ENCODE results near the gene PCDHA5. TPM values are rescaled to one million over a fixed set of nuclear protein-coding genes. Genes with fewer than 3 reads are reported as not detected.
"Not testable (repeated sequence)": the region's sequence is repeated elsewhere in the genome, so short reads cannot be mapped to it uniquely, and the experiment has no call there.

The PCDHA5 gene
- total and polyA plus RNA-seq, 9 donors, result 0.07 to 1.4 (median 0.40) TPM

DNA sequence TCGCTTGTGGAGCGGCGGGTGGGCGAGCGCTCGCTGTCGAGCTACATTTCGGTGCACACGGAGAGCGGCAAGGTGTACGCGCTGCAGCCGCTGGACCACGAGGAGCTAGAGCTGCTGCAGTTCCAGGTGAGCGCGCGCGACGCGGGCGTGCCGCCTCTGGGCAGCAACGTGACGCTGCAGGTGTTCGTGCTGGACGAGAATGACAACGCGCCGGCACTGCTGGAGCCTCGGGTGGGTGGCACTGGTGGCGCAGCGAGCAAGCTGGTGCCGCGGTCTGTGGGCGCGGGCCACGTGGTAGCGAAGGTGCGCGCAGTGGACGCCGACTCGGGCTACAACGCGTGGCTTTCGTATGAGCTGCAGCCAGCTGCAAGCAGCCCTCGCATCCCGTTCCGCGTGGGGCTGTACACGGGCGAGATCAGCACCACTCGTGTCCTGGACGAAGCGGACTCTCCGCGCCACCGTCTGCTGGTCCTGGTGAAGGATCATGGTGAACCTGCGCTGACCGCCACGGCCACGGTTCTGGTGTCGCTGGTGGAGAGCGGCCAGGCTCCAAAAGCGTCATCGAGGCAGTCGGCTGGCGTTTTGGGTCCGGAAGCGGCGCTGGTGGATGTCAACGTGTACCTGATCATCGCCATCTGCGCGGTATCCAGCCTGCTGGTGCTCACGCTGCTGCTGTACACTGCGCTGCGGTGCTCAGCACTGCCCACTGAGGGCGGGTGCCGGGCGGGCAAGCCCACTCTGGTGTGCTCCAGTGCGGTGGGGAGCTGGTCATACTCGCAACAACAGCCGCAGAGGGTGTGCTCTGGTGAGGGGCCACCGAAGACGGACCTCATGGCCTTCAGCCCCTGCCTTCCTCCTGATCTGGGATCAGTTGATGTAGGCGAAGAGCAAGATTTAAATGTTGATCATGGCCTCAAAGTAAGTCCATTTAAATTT, 21.7 kb downstream of the PCDHA5 start:
- intact Hi-C loops (cut with DNase I), result no loop called here
- 51 to 57% methylated on average over 60 to 87 of the region's 87 CpGs; no CpG with 5 or more reads in 1 of the 3 donors for WGBS, 3 donors

DNA sequence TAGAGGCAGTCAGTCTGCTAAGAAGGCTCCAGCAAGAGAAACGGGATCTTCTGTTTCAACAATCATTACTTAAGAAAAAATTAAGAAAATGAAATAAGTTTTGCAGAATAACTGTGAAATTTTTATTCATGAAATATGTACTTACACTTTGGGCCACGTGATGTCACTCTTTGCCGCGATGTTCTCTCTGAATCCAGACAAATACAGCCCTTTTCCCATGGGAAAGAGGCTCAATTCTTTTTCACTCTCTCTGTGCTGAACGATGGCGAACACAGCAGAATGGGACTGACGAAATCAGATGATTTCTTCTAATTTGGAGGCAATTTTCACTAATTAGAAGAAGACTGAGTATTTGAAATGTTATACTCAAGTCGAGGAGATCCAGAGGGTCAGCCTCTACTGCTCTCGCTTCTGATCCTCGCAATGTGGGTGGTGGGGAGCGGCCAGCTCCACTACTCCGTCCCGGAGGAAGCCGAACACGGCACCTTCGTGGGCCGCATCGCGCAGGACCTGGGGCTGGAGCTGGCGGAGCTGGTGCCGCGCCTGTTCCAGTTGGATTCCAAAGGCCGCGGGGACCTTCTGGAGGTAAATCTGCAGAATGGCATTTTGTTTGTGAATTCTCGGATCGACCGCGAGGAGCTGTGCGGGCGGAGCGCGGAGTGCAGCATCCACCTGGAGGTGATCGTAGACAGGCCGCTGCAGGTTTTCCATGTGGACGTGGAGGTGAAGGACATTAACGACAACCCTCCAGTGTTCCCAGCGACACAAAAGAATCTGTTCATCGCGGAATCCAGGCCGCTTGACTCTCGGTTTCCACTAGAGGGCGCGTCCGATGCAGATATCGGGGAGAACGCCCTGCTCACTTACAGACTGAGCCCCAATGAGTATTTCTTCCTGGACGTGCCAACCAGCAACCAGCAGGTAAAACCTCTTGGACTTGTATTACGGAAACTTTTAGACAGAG, 27.0 kb downstream of the PCDHA5 start, which contains the start of gene PCDHA9:
Gene PCDHA9, plus strand, starts transcription at position 244 of the 964 bp plus-strand sequence. Its CDS starts 114 bp downstream, at position 358.
- H3K4me3 ChIP-seq; H3K36me3 ChIP-seq; DNase-seq; H3K27me3 ChIP-seq; intact Hi-C loops (cut with DNase I); H3K9me3 ChIP-seq; H3K4me1 ChIP-seq (ENCODE audit: insufficient read depth); H3K27ac ChIP-seq: not testable (repeated sequence)
- 12 to 25% (median 19%) methylated on average over 9 to 43 of the region's 48 CpGs for WGBS, 3 donors

More for the DNA sequence above, 21.7 kb downstream of the PCDHA5 start:
- Histone ChIP-seq H3K9me3 (no peaks in the 10 kb centered on the region), H3K27me3 (no peaks in the 10 kb centered on the region), H3K4me3 (no peak overlapping the region), H3K4me1 (ENCODE audit: insufficient read depth) (no peaks in the 10 kb centered on the region), H3K36me3 (no peaks in the 10 kb centered on the region), H3K27ac (no peak overlapping the region)
- TF ChIP-seq EP300 (IDR thresholded peaks at IDR 0.05) (no peak), POLR2A (IDR thresholded peaks at IDR 0.05) (no peak)
- TF ChIP-seq, protein P1, sequence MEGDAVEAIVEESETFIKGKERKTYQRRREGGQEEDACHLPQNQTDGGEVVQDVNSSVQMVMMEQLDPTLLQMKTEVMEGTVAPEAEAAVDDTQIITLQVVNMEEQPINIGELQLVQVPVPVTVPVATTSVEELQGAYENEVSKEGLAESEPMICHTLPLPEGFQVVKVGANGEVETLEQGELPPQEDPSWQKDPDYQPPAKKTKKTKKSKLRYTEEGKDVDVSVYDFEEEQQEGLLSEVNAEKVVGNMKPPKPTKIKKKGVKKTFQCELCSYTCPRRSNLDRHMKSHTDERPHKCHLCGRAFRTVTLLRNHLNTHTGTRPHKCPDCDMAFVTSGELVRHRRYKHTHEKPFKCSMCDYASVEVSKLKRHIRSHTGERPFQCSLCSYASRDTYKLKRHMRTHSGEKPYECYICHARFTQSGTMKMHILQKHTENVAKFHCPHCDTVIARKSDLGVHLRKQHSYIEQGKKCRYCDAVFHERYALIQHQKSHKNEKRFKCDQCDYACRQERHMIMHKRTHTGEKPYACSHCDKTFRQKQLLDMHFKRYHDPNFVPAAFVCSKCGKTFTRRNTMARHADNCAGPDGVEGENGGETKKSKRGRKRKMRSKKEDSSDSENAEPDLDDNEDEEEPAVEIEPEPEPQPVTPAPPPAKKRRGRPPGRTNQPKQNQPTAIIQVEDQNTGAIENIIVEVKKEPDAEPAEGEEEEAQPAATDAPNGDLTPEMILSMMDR (IDR thresholded peaks at IDR 0.05), result no peak
- DNase-seq, result no peak

DNA sequence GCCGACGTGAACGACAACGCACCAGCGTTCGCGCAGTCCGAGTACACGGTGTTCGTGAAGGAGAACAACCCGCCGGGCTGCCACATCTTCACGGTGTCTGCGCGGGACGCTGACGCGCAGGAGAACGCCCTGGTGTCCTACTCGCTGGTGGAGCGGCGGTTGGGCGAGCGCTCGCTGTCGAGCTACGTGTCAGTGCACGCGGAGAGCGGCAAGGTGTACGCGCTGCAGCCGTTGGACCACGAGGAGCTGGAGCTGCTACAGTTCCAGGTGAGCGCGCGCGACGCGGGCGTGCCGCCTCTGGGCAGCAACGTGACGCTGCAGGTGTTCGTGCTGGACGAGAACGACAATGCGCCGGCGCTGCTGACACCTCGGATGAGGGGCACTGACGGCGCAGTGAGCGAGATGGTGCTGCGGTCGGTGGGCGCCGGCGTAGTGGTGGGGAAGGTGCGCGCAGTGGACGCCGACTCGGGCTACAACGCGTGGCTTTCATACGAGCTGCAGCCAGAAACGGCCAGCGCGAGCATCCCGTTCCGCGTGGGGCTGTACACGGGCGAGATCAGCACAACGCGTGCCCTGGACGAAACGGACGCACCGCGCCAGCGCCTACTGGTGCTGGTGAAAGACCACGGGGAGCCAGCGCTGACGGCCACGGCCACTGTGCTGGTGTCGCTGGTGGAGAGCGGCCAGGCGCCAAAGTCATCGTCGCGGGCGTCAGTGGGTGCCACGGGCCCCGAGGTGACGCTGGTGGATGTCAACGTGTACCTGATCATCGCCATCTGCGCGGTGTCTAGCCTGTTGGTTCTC, 28.6 kb downstream of the PCDHA5 start:
- H3K9me3 ChIP-seq, H3K27me3 ChIP-seq: not testable (repeated sequence)

DNA sequence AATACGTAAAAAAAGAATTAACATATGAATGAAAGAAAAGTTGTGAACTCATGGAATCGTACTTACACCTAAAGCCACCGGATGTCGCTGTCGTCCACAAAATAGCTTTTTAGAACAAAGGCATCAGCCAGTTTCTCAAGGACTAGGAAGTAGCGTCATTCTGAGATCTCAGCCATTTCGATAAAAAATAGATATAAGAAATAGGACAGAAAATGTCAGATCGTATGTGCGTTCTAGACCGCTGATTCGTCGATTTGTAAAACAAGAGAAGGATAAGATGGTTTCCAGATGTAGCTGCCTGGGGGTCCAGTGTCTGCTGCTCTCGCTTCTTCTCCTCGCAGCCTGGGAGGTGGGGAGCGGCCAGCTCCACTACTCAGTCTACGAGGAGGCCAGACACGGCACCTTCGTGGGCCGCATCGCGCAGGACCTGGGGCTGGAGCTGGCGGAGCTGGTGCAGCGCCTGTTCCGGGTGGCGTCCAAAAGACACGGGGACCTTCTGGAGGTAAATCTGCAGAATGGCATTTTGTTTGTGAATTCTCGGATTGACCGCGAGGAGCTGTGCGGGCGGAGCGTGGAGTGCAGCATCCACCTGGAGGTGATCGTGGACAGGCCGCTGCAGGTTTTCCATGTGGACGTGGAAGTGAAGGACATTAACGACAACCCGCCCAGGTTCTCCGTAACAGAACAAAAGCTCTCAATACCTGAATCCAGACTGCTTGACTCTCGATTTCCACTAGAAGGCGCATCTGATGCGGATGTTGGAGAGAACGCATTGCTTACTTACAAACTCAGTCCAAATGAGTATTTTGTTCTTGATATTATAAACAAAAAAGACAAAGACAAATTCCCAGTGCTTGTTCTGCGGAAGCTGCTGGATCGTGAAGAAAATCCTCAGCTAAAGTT, 34.6 kb downstream of the PCDHA5 start, which contains the start of gene PCDHA10:
Gene PCDHA10, plus strand, starts transcription at position 126 of the 903 bp plus-strand sequence. Its CDS starts 152 bp downstream, at position 278.
- TF ChIP-seq, protein P1 (IDR thresholded peaks at IDR 0.05), result no peak
- TF ChIP-seq POLR2A (IDR thresholded peaks at IDR 0.05), result no peak
- TF ChIP-seq EP300 (IDR thresholded peaks at IDR 0.05), result no peak
- DNase-seq, result peak in 1 of 5 donors; percentile 34
- Histone ChIP-seq H3K27me3 (no peaks in the 10 kb centered on the region), H3K4me3 (peak within 1 kb of the TSS; percentile 28), H3K36me3 (no peaks in the 10 kb centered on the region), H3K27ac (no peak within 1 kb of the TSS), H3K9me3 (no peaks in the 10 kb centered on the region), H3K4me1 (ENCODE audit: insufficient read depth) (no peaks in the 10 kb centered on the region)
- 18 to 29% methylated on average over 44 of the region's 44 CpGs; no CpG with 5 or more reads in 1 of the 3 donors for WGBS, 3 donors
- intact Hi-C loops (cut with DNase I), result no loop called here

More for the DNA sequence above, 28.6 kb downstream of the PCDHA5 start:
- H3K4me1 ChIP-seq (ENCODE audit: insufficient read depth); DNase-seq; H3K4me3 ChIP-seq; H3K36me3 ChIP-seq; H3K27ac ChIP-seq; intact Hi-C loops (cut with DNase I): not testable (repeated sequence)
- WGBS, 3 donors, result 46 to 52% methylated on average over 96 to 98 of the region's 101 CpGs; no CpG with 5 or more reads in 1 of the 3 donors
